Mucosa of gallbladder (tissue), 1 donor: ENCODE data around the gene COBL. TPM values are rescaled to one million over a fixed set of nuclear protein-coding genes. Genes with fewer than 3 reads are reported as not detected.
A peak's percentile ranks its signal among the peaks of the same experiment; 100 is the strongest.

Experiments
- DNase-seq: peaks from one replicate; pipeline ENCODE4 v3.0.0-alpha.2; 2020; ENCODE audit warnings: low spot score
- total RNA-seq: library from RNA; stranded (reverse); gene quantifications from one replicate; pipeline ENCODE4 v1.2.1, GENCODE V29; 2021
- donor health status: DM: no; HTN: no; CAD: no.

COBL gene
- 87.3 TPM for total RNA-seq

GRCh38 chr7:51316666-51317581, at the start of gene COBL:
Gene COBL, minus strand, starts transcription at chr7:51316809. Its CDS starts 176 bp downstream, at chr7:51316633.
- no peak for DNase-seq

- no peak for DNase-seq
Observed at GRCh38 chr7:51366172-51366728, 49.6 kb upstream of the COBL start.

GRCh38 chr7:51357821-51358220, 41.2 kb upstream of the COBL start:
- DNase-seq: no peak

GRCh38 chr7:51356849-51357516, 40.4 kb upstream of the COBL start:
- DNase-seq: peak; percentile 42

GRCh38 chr7:51354897-51355296, 38.3 kb upstream of the COBL start:
- DNase-seq: no peak

- no peak for DNase-seq
Observed at GRCh38 chr7:51354434-51354833, 37.8 kb upstream of the COBL start.

GRCh38 chr7:51352174-51353100, 35.8 kb upstream of the COBL start:
- DNase-seq: no peak

GRCh38 chr7:51351661-51352060, 35.1 kb upstream of the COBL start:
- DNase-seq: no peak

- DNase-seq: no peak
Observed at GRCh38 chr7:51350546-51350896, 33.9 kb upstream of the COBL start.

GRCh38 chr7:51349820-51350545, 33.4 kb upstream of the COBL start:
- DNase-seq: peak; percentile 84

- no peak for DNase-seq
Observed at GRCh38 chr7:51346126-51346525, 29.5 kb upstream of the COBL start.

GRCh38 chr7:51344406-51345138, 28.0 kb upstream of the COBL start:
- peak; percentile 92 for DNase-seq

GRCh38 chr7:51340936-51341335, 24.3 kb upstream of the COBL start:
- no peak for DNase-seq

- peak; percentile 72 for DNase-seq
Observed at GRCh38 chr7:51340029-51340838, 23.6 kb upstream of the COBL start.

- no peak for DNase-seq
Observed at GRCh38 chr7:51335057-51335456, 18.4 kb upstream of the COBL start.

GRCh38 chr7:51329696-51330263, 13.2 kb upstream of the COBL start:
- no peak for DNase-seq

GRCh38 chr7:51328351-51328801, 11.8 kb upstream of the COBL start:
- peak; percentile 33 for DNase-seq

GRCh38 chr7:51327287-51327717, 10.7 kb upstream of the COBL start:
- no peak for DNase-seq
